NCI-H2227 treated with DMSO at 0.1 percent for 48 hours (cell line): Measurements from ENCODE around the gene SMIM23.
"Not testable (repeated sequence)": the region's sequence is repeated elsewhere in the genome, so short reads cannot be mapped to it uniquely, and the experiment has no call there.

Source experiments
- DNase-seq: peaks from one replicate; lab custom pipeline; 2025; lab: John Stamatoyannopoulos, UW

SMIM23 gene

DNA sequence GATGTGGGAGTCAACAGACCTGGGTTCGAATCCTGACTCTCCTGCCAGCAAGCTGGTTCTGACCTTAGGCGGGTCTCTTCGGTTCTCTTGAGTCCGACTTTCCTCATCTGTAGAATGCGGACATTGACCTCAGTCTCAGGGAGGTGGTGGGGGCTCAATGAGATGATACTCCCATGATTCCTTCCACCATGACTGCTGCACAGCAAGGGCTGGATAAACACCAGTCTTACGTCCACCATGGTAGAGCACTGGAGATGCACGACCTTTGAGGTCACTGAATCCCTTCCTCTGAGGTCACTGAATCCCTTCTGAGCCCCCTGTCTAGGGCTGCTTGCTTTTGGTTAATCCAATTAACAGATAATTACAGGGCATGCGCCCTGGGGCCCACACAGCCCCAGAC lies 12.5 kb upstream of the SMIM23 start:
- DNase-seq, result no peak

DNA sequence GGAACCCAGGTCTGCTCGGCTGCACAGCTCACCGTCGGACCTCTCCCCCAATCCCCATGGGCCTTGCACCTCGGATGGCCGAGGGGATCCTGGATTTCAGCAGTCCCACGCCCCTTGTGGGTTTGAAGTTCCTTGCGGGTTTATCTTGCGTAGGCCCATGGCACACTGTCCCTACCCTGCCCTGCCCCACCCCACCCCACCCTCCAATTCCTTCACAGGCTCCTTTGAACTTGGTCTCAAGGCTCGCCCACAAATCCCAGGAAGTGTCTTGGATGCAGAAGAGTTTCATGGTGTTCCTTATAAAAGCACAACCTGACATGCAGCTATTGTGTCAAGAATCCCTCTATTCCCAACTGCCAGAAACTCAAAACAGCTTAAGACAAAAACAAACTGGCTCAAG lies 11.2 kb upstream of the SMIM23 start:
- no peak for DNase-seq

GRCh38 chr5:171776213-171776612 lies 9.4 kb upstream of the SMIM23 start:
- no peak for DNase-seq

DNA sequence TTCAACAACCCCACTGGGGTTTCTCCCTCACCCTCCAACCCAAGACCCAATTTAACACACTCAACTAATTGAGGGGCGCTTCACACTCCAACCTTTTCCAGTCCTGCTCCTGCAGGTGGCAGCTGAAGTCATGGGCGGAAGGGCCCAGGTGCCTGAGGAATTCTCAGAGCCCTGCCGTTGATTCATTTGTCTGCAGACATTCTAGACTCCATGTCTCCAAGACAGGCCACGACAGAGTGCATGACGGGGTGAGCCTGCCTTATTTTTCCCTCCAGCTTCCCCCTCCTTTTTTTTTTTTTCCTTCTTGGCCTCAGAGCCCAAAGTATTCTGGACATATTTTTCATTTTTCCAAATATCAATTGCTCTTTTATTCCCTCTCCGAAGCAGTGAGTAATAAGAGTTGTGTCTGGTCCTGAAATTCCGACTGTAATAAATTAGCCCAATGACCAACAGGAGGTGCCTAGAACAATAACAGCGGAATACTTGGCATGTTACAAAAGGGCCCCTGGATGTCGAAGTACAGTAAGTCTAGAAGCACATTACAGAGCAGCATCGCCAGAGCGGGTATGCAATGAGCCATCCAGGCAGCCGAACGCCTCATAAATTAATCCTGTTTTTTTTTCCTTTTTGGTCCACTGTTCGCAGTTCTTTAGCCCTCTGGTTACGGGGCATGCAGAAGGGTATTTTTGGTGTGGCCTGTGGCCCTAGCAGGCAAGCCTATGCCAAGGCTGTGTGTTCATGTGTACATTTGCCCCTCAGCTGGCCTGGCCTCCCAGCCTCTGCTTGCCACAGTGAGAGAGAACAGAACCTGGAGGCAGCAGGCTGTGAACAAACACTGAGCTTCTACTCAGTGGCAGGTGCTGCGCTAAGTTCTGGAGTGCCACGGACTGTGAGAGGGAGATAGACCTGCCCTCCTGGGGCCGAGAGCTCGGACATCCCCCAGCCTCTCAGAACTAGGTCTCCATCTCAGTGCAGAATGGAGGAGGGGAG lies 8.6 kb upstream of the SMIM23 start:
- DNase-seq, result no peak

DNA sequence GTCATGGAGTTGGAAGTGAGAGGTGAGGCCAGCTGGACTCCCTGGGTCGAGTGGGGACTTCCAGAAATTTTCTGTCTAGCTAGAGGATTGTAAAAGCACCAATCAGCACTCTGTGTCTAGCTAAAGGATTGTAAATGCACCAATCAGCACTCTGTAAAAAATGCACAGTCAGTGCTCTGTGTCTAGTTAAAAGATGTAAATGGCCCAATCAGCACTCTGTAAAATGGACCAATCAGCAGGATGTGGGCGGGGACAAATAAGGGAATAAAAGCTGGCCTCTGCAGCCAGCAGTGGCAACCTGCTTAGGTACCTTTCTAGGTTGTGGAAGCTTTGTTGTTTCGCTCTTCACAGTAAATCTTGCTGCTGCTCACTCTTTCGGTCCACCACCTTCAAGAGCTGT lies 3.9 kb upstream of the SMIM23 start:
- not testable (repeated sequence) for DNase-seq

GRCh38 chr5:171782332-171782966 lies 3.2 kb upstream of the SMIM23 start:
- DNase-seq, result no peak

- no peak for DNase-seq
Observed at GRCh38 chr5:171783051-171783450, 2.6 kb upstream of the SMIM23 start.

GRCh38 chr5:171789353-171789752 lies 3.7 kb downstream of the SMIM23 start:
- DNase-seq, result no peak

DNA sequence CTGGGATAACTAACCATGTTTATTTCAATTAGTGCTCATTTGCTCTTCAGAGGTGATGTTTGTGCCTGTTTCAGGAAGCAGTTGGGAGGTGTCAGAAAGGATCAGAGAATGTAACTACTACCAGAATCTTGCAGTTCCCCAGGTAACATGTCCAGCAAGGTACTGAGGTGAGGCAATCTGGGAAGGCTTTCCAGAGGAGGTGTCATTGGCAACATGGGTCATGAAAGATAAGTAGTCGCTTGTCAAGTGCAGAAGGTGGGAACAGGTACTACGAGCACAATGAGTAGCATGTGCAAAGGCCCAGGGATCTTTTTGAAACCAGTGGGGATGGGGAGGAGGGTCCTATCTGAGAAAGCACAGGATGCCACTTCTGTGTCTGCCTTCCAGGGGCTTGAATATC lies 4.8 kb downstream of the SMIM23 start:
- DNase-seq, result no peak

DNA sequence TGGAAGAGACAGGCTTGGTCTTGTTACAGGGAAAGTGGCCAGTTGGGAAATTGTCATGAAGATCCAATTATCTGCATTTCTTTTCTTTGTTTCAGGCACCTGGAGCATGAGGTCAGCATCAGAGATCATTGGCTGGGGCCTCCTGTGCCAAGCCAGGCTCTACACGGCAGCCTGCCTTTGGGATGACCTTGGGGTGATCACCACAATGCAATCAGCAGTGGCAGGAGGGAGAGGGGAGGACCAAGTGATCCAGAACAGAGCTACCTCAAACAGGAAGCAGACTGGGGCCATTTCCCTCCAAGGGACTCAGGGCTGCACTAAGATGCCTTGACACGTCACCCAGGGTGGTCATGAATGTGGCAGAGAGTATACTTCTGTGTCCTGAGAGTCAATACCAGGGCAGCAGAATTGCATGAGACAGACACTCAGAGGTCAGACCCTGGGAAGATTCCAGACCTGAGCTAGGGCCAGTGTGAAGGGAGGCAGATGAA lies 8.9 kb downstream of the SMIM23 start:
- no peak for DNase-seq

DNA sequence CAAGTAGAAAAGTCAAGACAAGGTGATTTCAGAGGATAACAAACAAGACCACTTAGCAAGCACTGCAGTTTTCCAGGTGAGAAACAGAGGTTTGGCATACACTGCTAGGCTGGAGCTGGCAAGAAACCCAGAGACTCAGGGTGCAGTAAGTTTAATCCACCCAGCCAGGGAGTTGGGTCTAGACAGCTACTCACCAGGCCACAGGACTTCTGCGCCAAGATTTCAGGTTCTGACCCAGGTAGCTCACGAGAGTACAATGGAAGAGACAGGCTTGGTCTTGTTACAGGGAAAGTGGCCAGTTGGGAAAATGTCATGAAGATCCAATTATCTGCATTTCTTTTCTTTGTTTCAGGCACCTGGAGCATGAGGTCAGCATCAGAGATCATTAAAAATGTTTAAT lies 9.8 kb downstream of the SMIM23 start:
- DNase-seq, result no peak

DNA sequence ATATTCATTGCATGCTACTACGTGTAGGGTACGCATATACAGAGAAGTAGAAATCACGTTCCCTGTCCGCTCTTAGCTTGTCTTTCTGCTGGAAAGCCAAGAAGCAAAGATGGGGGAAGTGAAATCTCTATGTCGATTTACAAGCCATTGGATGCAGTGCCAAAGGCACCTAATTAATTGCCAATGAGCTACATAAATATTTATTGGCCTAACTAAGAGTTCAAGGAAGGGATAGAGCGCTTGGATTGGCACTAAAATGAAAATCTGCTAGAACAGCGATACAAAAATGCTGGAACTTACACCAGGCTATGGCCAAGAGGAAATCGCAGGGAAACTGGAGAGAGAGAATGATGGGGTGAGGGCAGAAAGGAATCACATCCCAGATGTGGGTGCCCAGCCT lies 10.8 kb downstream of the SMIM23 start:
- no peak for DNase-seq

- no peak for DNase-seq
Observed at GRCh38 chr5:171797543-171797942, 11.9 kb downstream of the SMIM23 start.

DNA sequence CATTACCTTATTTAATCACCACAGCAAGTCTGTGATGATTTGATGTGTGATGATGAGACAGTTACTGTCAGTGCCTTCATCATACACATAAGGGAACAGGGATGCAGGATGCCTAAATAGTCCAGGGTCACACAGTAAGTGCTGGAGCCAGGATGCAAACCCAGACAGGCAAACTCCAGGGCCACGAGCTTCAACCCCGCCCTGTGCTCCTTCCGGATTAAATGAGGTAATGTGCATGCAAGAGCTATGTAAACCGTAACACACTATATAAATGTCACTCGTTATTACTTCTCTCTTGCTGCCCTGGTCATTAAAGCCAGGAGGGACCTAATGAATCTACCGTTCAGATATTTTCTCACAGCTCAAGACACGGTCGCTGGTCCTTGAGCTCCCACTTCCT lies 12.8 kb downstream of the SMIM23 start:
- DNase-seq, result no peak

DNA sequence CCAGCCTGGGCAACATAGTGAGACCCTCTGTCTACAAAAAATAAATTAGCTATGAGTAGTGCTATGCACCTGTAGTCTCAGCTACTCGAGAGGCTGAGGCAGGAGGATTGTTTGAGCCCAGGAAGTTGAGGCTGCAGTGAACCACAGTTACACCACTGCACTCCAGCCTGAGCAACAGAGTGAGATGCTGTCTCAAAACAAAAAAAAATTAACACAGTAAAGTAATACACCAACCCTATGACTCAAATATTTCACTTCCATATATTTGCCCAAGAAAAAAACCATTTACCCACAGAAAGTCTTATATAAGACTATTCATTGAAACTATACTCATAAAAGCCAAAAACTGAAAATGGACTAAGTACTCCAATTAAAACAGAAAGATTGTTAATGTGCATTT lies 16.2 kb downstream of the SMIM23 start:
- no peak for DNase-seq

DNA sequence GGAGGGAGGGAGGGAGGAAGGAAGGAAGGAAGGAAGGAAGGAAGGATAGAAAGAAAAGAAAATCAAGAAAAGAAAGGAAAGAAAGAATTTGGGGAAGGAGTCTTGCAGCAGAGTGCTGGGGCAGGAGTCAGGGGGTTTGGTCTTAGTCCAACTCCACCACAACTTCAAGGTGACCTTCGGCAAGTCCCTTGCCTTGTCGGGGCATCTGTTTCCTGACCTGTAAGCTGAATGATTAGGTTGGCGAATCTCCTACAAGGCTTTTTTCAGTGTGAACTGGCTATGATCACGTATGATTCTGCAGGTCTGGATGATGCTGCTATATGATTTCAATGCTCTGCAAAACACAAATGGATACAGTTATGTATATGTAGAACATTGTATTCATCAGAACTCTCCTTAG lies 20.1 kb downstream of the SMIM23 start:
- DNase-seq, result no peak

DNA sequence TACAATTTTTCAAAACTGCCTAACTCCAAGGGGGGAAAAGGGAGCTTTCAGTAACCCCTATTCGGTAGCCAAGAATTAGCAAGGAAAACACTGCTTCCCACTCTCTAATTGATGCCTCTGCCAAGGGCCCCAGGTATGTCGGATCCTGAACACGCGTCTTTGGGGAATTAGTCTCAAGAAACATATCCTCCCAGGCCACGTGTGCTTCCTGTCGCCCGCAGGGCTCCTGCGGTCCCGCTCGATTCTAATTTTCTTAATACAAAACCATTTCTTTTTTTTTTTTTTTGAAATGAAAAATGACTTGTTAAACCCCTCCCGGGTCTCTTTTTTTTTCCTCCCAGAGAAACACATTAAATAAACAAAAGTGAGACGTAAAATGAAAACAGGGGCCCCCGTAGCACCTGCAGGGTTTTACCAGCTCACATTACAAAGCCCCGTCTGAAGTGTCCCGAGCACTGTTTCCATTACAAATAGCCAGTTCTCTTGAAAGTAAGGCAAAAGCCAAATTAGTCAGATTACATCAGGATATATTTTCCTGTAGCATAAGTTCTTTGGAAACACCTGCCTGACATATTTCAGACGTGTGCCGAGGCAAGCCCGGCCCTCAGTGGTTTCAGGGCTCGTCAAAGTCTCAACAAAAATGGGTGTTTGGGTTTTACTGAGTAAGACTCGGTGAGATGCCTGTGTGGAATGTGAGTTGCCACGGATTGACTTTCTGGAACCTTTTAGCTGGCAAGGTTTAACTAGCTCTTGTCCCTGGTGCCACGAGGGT lies 21.5 kb downstream of the SMIM23 start:
- DNase-seq, result no peak

DNA sequence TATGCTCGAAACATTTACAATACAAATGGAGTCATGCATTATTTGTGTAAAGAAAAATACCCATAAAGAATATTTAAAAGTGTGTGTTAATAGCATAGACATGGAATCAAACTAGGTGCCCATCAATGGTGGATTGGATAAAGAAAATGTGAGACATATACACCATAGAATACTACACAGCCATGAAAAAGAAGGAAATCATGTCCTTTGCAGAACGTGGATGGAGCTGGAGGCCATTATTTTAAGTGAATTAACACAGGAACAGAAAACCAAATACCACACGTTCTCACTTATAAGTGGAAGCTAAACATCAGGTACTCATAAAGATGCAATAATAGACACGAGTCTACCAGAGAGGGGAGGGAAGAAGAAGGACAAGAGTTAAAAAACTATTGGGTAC lies 22.8 kb downstream of the SMIM23 start:
- DNase-seq, result no peak

DNA sequence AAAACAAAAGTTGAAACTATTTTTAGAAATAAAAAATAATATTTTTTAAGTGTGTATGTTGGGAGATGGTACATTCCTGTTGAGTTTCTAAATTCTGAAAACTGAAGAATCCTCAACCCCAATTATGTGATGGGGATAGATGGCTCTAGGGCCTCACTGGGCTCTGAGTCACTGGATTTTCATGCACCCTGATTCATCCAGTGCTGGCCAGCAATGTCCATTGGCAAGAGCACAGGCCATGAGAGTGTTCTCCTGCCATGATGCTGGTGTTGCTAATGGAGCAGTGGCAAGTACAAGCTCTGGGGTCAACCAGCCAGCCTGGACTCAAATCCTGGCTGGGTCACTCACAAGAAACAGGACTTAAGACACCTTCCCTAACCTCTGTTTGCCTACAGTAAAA lies 23.3 kb downstream of the SMIM23 start:
- DNase-seq, result no peak

DNA sequence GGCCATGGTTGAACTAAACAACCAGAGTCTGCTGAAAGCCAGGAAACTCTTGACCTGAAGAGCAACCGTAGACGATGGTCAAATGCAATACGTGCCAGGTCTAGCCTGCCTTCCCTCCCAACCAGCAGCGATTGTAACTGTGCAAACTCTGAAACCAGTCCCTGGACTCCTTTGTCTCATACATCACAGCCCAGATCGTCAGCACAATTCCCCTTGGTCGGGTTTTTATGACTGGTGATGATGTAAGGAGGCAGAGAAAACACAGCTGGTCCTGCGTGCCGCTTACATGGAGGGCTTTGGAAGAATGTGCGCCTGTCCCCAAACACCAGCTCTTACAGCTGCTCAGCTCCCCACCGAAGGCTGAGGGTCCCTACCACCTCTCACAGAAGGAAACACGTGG lies 24.6 kb downstream of the SMIM23 start:
- DNase-seq, result no peak

DNA sequence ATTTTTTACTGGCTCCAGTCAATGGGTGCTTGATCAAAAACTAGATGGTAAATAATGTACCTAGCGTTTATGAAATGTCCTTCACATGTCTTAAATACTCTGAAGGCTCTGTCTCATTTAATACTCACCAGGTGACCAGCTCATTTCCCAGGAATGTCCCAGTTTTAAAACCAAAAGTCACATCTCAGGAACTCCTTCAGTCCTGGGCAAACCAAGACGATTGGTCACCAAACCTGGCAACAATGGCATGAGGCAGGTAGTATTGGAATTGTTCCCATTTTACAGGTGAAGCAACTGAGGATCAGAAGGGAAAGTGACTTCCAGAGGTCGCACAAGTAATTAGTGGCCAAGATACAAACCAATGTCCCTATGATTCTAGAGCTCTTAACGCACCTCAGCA lies 27.7 kb downstream of the SMIM23 start:
- no peak for DNase-seq

DNA sequence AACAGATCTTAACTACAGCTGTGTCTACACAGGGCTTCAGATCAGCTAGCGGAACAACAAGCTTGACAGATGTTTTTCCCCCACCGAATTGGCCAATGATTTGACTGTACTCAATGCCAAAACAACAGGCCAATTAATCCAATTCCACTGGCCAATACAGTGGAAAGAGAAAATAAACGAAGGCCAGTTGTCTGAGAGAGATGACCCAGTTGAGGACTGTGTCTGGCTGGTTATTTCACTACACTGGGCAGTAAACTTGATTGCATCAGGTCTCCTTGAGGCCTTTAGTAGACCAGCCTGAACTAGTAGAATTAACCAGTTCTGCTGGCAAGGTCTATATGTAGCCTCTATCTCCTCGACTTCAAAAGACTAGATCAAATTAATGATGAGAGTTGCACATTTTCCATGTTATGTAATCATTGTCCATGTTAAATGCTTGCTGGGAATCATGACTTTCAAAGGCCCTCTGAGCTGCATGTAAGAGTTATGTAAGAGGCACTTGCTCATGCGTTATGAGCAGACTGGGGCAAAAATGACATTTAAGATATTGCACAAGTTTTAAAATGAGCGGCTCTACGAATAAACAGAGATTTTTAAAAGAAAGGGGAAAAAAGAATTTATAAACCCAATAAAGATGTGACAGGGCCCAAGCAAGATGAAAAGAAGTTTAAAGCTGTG lies 28.3 kb downstream of the SMIM23 start:
- no peak for DNase-seq
